GDM1 (cell line): ENCODE results near the gene MBD3L1.

Experiments used
- DNase-seq: peaks from one replicate; lab custom pipeline; 2025; lab: John Stamatoyannopoulos, UW

MBD3L1 gene

GRCh38 chr19:8880868-8881488, 48.8 kb downstream of the MBD3L1 start:
- no peak for DNase-seq

GRCh38 chr19:8881512-8881911, 49.3 kb downstream of the MBD3L1 start:
- no peak for DNase-seq

- no peak for DNase-seq
Measured at GRCh38 chr19:8884416-8884815, 52.2 kb downstream of the MBD3L1 start.

GRCh38 chr19:8887364-8887763, 55.2 kb downstream of the MBD3L1 start:
- DNase-seq = no peak

- DNase-seq = no peak
Measured at GRCh38 chr19:8890260-8890659, 58.1 kb downstream of the MBD3L1 start.
